ENCODE measurements around the gene PHC3.
"Not testable (repeated sequence)": the region's sequence is repeated elsewhere in the genome, so short reads cannot be mapped to it uniquely, and the experiment has no call there.

The PHC3 gene

GRCh38 chr3:170180908-170181885 is at the start of gene PHC3:
TSS of gene PHC3 (minus strand) at chr3:170181733. CDS start at chr3:170181715, 18 bp downstream.
- DNase-seq, result peak; percentile 95

- no peak for DNase-seq
Measured at GRCh38 chr3:170228093-170228766, 46.7 kb upstream of the PHC3 start.

GRCh38 chr3:170226426-170226960 is 45.0 kb upstream of the PHC3 start:
- no peak for DNase-seq

- DNase-seq, result no peak
Measured at GRCh38 chr3:170225166-170225565, 43.6 kb upstream of the PHC3 start.

- no peak for DNase-seq
Measured at GRCh38 chr3:170222647-170223541, 41.4 kb upstream of the PHC3 start.

- DNase-seq, result peak; percentile 96
Measured at GRCh38 chr3:170221924-170222646, 40.6 kb upstream of the PHC3 start, which contains the start of gene PRKCI. TSS of gene PRKCI (plus strand) at chr3:170222424. CDS start at chr3:170222670, 246 bp downstream.

GRCh38 chr3:170220871-170221270 is 39.3 kb upstream of the PHC3 start:
- DNase-seq, result no peak

- no peak for DNase-seq
Measured at GRCh38 chr3:170219850-170220249, 38.3 kb upstream of the PHC3 start.

GRCh38 chr3:170211668-170212067 is 30.1 kb upstream of the PHC3 start:
- DNase-seq, result no peak

- DNase-seq, result no peak
Measured at GRCh38 chr3:170207717-170208116, 26.2 kb upstream of the PHC3 start.

- DNase-seq, result not testable (repeated sequence)
Measured at GRCh38 chr3:170206164-170206762, 24.7 kb upstream of the PHC3 start.

- DNase-seq, result no peak
Measured at GRCh38 chr3:170205302-170205701, 23.8 kb upstream of the PHC3 start.

- no peak for DNase-seq
Measured at GRCh38 chr3:170204509-170204908, 23.0 kb upstream of the PHC3 start.

- no peak for DNase-seq
Measured at GRCh38 chr3:170204023-170204472, 22.5 kb upstream of the PHC3 start.

- DNase-seq, result no peak
Measured at GRCh38 chr3:170203457-170203856, 21.9 kb upstream of the PHC3 start.

- no peak for DNase-seq
Measured at GRCh38 chr3:170201527-170201926, 20.0 kb upstream of the PHC3 start.

- no peak for DNase-seq
Measured at GRCh38 chr3:170200987-170201386, 19.5 kb upstream of the PHC3 start.

- no peak for DNase-seq
Measured at GRCh38 chr3:170196833-170197232, 15.3 kb upstream of the PHC3 start.

- DNase-seq, result not testable (repeated sequence)
Measured at GRCh38 chr3:170195759-170196158, 14.2 kb upstream of the PHC3 start.

GRCh38 chr3:170189398-170190256 is 8.1 kb upstream of the PHC3 start:
- no peak for DNase-seq
